NT2/D1 (cell line): Measurements from ENCODE around the gene MTOR.

Experiments used
- SUZ12 ChIP-seq: IDR thresholded peaks from 2 replicates; pipeline ENCODE4 v1.6.1; 2011; ENCODE audit not compliant: insufficient read length, insufficient read depth; ENCODE audit errors: extremely low read depth
- YY1 ChIP-seq: IDR thresholded peaks from 2 replicates; pipeline ENCODE4 v1.6.1; 2011; ENCODE audit not compliant: insufficient read length, insufficient read depth
- ZNF274 ChIP-seq: IDR thresholded peaks from 2 replicates; pipeline ENCODE4 v1.6.1; 2011; ENCODE audit warnings: mild to moderate bottlenecking, low read depth, low read length

- TF ChIP-seq YY1: no peak
- TF ChIP-seq ZNF274: no peak
- no peak for TF ChIP-seq SUZ12
Measured at GRCh38 chr1:11100149-11100493, 162.2 kb downstream of the MTOR start.
